Brain microvascular endothelial cell (primary cell): ENCODE data around the gene COL4A1.

Source experiments
- DNase-seq: peaks from one replicate; pipeline ENCODE4 v3.0.0-alpha.2; 2020
- H3K27ac ChIP-seq: fragments of 250-450 bp; sonication (Bioruptor Pico); 2 replicates; pipeline ENCODE4 v1.5.1; 2020; ENCODE audit warnings: mild to moderate bottlenecking, moderate library complexity
- H3K27me3 ChIP-seq: fragments of 250-450 bp; sonication (Bioruptor Pico); replicated peaks from 2 replicates; pipeline ENCODE4 v1.5.1; 2020; ENCODE audit warnings: mild to moderate bottlenecking
- H3K36me3 ChIP-seq: fragments of 250-450 bp; sonication (Bioruptor Pico); replicated peaks from 2 replicates; pipeline ENCODE4 v1.5.1; 2020; ENCODE audit warnings: mild to moderate bottlenecking
- H3K4me3 ChIP-seq: 2 replicates; pipeline ENCODE4 v1.5.1; 2011; ENCODE audit warnings: low read depth, mild to moderate bottlenecking, control low read depth, low read length, moderate library complexity
- CTCF ChIP-seq: IDR thresholded peaks from 2 replicates; pipeline ENCODE4 v1.5.1; 2011; ENCODE audit warnings: low read depth, mild to moderate bottlenecking, moderate library complexity, low read length, control low read depth, inconsistent platforms; ENCODE audit errors: missing control alignments
- in situ Hi-C: cut with HindIII; loops from 2 replicates; pipeline ENCODE4 v1.10.0; 2017; ENCODE audit warnings: low sequenced_read_pairs, low pct_ligation_motif_present

Gene COL4A1

GRCh38 chr13:110320645-110321044 is 13.7 kb upstream of the COL4A1 start:
- in situ Hi-C loops = no loop called here

GRCh38 chr13:110319774-110320509 is 13.0 kb upstream of the COL4A1 start:
- Histone ChIP-seq H3K36me3 (peaks cover 63% of the 10 kb centered on the region), H3K27me3 (no peaks in the 10 kb centered on the region), H3K4me3 (peak overlapping the region; percentile 13), H3K27ac (peak overlapping the region; percentile 72)
- in situ Hi-C loops = no loop called here
- peak; percentile 67 for DNase-seq
- no peak for TF ChIP-seq CTCF

More at GRCh38 chr13:110320645-110321044, 13.7 kb upstream of the COL4A1 start:
- Histone ChIP-seq H3K27me3 (no peaks in the 10 kb centered on the region), H3K4me3 (no peak overlapping the region), H3K27ac (peak overlapping the region; percentile 72), H3K36me3 (peaks cover 62% of the 10 kb centered on the region)
- no peak for DNase-seq
- no peak for TF ChIP-seq CTCF

GRCh38 chr13:110319397-110319773 is 12.4 kb upstream of the COL4A1 start:
- Histone ChIP-seq H3K27ac (peak overlapping the region; percentile 72), H3K27me3 (no peaks in the 10 kb centered on the region), H3K4me3 (no peak overlapping the region), H3K36me3 (peaks cover 63% of the 10 kb centered on the region)
- TF ChIP-seq CTCF = no peak
- in situ Hi-C loops = no loop called here
- no peak for DNase-seq

DNA sequence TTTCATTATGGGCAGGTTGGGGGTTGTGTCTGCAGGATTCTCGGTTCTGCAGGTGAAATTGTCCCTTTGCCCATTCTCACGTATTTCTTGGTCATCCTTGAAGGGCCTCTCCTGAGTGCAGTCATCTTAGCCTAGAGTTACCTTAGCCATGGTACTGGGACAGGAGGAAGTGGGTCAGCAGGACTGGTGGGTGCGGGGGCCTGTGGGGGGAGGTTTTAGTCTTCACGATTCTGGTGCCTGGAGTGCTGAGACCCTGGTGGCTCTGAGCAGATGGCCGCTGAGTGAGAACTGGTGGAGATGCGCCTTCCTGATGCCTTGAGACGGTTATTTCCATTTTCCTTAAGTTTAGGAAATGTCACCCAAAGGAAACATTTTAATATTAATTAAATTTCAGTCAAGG is 12.0 kb upstream of the COL4A1 start:
- no peak for DNase-seq
- peaks cover 64% of the 10 kb centered on the region for H3K36me3 ChIP-seq
- no peaks in the 10 kb centered on the region for H3K27me3 ChIP-seq
- TF ChIP-seq CTCF = no peak
- no peak overlapping the region for H3K4me3 ChIP-seq
- in situ Hi-C loops = no loop called here
- peak overlapping the region; percentile 72 for H3K27ac ChIP-seq

- peak overlapping the region; percentile 10 for H3K27ac ChIP-seq
- peaks cover 70% of the 10 kb centered on the region for H3K36me3 ChIP-seq
- DNase-seq = no peak
- in situ Hi-C loops = no loop called here
- TF ChIP-seq CTCF = no peak
- H3K4me3 ChIP-seq = no peak overlapping the region
- no peaks in the 10 kb centered on the region for H3K27me3 ChIP-seq
These were observed 10.7 kb upstream of the COL4A1 start for GRCh38 chr13:110317496-110318195.
